ENCODE data around the gene TRNT1.

TRNT1 gene

GRCh38 chr3:3126477-3127431 is at the start of gene TRNT1:
Gene TRNT1, plus strand, starts transcription at chr3:3126940. Its CDS starts 2,101 bp downstream, at chr3:3129041.
- peaks cover 51% of the 10 kb centered on the region for H3K79me2 ChIP-seq (ENCODE audit: control insufficient read depth, low read length)

GRCh38 chr3:3080309-3080708 is 46.4 kb upstream of the TRNT1 start:
- no peaks in the 10 kb centered on the region for H4K20me1 ChIP-seq (ENCODE audit: control insufficient read depth, insufficient read depth, low read depth, low read length)
- no peak overlapping the region for H3K4me2 ChIP-seq (ENCODE audit: low read length)
- H3K9me2 ChIP-seq (replicated peaks; ENCODE audit: control insufficient read depth, low read length): no peaks in the 10 kb centered on the region
- H3K27me3 ChIP-seq (ENCODE audit: control insufficient read depth, low read length): peaks cover 2% of the 10 kb centered on the region; the same call in 1 of the 2 replicates
- no peak for TF ChIP-seq EZH2phosphoT487 (IDR thresholded peaks at IDR 0.05; ENCODE audit: borderline replicate concordance, low read length)
- TF ChIP-seq CTCF (IDR thresholded peaks at IDR 0.05; ENCODE audit: low read depth, low read length, poor library complexity, severe bottlenecking): no peak
- H3K4me3 ChIP-seq (ENCODE audit: low read length): no peak overlapping the region
- no peaks in the 10 kb centered on the region for H3K36me3 ChIP-seq (ENCODE audit: control insufficient read depth, low read length)
- no peaks in the 10 kb centered on the region for H3K79me2 ChIP-seq (ENCODE audit: control insufficient read depth, low read length)
- H3K27ac ChIP-seq (ENCODE audit: low read depth, low read length): no peak overlapping the region
- H3F3A ChIP-seq (ENCODE audit: control insufficient read depth, insufficient read depth): no peaks in the 10 kb centered on the region
- no peaks in the 10 kb centered on the region for H3K9me3 ChIP-seq (ENCODE audit: control insufficient read depth, insufficient read depth, low read length)
- no peaks in the 10 kb centered on the region for H3K4me1 ChIP-seq (ENCODE audit: control insufficient read depth, low read length)

More at GRCh38 chr3:3126477-3127431, at the start of gene TRNT1:
- Histone ChIP-seq H3F3A (ENCODE audit: control insufficient read depth, insufficient read depth) (peaks cover 3% of the 10 kb centered on the region; the same call in 1 of the 2 replicates), H3K4me2 (ENCODE audit: low read length) (peak within 1 kb of the TSS; percentile 96), H3K4me1 (ENCODE audit: control insufficient read depth, low read length) (peaks cover 25% of the 10 kb centered on the region), H3K9me2 (replicated peaks; ENCODE audit: control insufficient read depth, low read length) (no peaks in the 10 kb centered on the region), H3K27me3 (ENCODE audit: control insufficient read depth, low read length) (no peaks in the 10 kb centered on the region), H4K20me1 (ENCODE audit: control insufficient read depth, insufficient read depth, low read depth, low read length) (no peaks in the 10 kb centered on the region), H3K9me3 (ENCODE audit: control insufficient read depth, insufficient read depth, low read length) (no peaks in the 10 kb centered on the region), H3K4me3 (ENCODE audit: low read length) (peak within 1 kb of the TSS; percentile 97), H3K36me3 (ENCODE audit: control insufficient read depth, low read length) (peaks cover 44% of the 10 kb centered on the region), H3K27ac (ENCODE audit: low read depth, low read length) (peak within 1 kb of the TSS; percentile 60)
- TF ChIP-seq CTCF (IDR thresholded peaks at IDR 0.05; ENCODE audit: low read depth, low read length, poor library complexity, severe bottlenecking) (no peak), EZH2phosphoT487 (IDR thresholded peaks at IDR 0.05; ENCODE audit: borderline replicate concordance, low read length) (no peak)

DNA sequence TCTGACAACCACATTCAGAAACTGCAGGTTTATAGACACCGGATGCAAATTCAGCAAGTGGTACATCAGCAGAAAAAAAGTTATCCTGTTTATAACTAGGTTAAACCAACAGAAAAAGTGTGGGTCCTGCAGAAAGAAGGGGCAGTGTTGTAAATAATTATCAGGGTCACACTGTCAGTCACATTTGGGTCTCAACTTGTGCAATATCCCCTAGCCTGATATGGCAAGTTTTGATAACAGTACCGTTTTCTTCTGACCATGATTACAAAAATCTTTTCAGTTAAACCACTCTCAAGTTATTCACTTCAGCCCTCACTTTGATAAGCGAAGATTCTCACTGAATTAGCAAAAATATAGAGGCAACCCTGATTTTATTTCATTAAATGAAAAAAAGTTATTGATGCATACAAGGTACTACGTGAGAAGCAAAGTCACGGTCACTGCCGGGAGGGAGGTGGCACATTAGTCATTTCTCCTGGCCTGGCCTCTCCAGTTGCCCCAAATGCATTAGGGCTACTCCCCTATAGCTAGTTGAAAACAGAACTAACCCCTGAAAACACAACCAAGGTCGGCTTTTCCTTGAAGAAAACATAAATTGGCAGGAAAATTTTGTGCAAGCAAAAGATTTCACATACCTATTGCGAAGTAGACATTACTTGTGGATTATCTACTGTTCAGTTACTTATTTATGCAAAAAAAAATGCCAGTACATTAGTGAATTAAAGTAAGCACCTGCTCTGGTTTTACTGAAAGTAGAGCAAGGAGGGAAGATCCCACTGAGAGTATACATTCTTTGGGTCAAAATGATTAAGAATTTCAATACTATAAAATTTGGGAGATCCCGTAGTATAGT is 45.1 kb upstream of the TRNT1 start:
- Histone ChIP-seq H3K36me3 (ENCODE audit: control insufficient read depth, low read length) (no peaks in the 10 kb centered on the region), H3K9me3 (ENCODE audit: control insufficient read depth, insufficient read depth, low read length) (no peaks in the 10 kb centered on the region), H3K4me2 (ENCODE audit: low read length) (no peak overlapping the region), H3K27ac (ENCODE audit: low read depth, low read length) (no peak overlapping the region), H3F3A (ENCODE audit: control insufficient read depth, insufficient read depth) (no peaks in the 10 kb centered on the region), H3K4me1 (ENCODE audit: control insufficient read depth, low read length) (no peaks in the 10 kb centered on the region), H4K20me1 (ENCODE audit: control insufficient read depth, insufficient read depth, low read depth, low read length) (no peaks in the 10 kb centered on the region), H3K27me3 (ENCODE audit: control insufficient read depth, low read length) (peaks cover 2% of the 10 kb centered on the region; the same call in 1 of the 2 replicates), H3K9me2 (replicated peaks; ENCODE audit: control insufficient read depth, low read length) (no peaks in the 10 kb centered on the region), H3K79me2 (ENCODE audit: control insufficient read depth, low read length) (no peaks in the 10 kb centered on the region), H3K4me3 (ENCODE audit: low read length) (no peak overlapping the region)
- no peak for TF ChIP-seq CTCF (IDR thresholded peaks at IDR 0.05; ENCODE audit: low read depth, low read length, poor library complexity, severe bottlenecking)
- TF ChIP-seq EZH2phosphoT487 (IDR thresholded peaks at IDR 0.05; ENCODE audit: borderline replicate concordance, low read length): no peak
